A549 (cell line): ENCODE data around the gene CDK16.

Source experiments
- CBX2 ChIP-seq: fragments of 200-600 bp; sonication (generic); IDR thresholded peaks from 2 replicates; pipeline ENCODE4 v1.6.1; 2016; ENCODE audit warnings: low read depth, mild to moderate bottlenecking, borderline replicate concordance
- CEBPB ChIP-seq, 2 experiments: fragments of >200 bp in 1 of 2; sonication (Bioruptor Twin) in 1 of 2; formaldehyde crosslinking in 1 of 2; IDR thresholded peaks; 2 replicates each; pipeline ENCODE4 v1.6.1; 2012 to 2016
- ESRRA ChIP-seq: fragments of 150-350 bp; IDR thresholded peaks from 2 replicates; pipeline ENCODE4 v1.6.1; 2014; ENCODE audit warnings: mild to moderate bottlenecking, low read length, borderline replicate concordance
- JUN ChIP-seq, 2 experiments: fragments of >200 bp; sonication (Bioruptor Twin); formaldehyde crosslinking; IDR thresholded peaks; 2 replicates in 1 of 2; 3 replicates in 1 of 2; pipeline ENCODE4 v1.6.1; 2016 to 2017
- POLR2AphosphoS2 ChIP-seq: conservative IDR thresholded peaks from 2 replicates; pipeline ENCODE4 v1.6.1; 2012; ENCODE audit warnings: low read length, improper control_type of control experiment, inconsistent platforms
- RFX5 ChIP-seq: fragments of 450-650 bp; IDR thresholded peaks from 2 replicates; pipeline ENCODE4 v1.7.1; 2014; ENCODE audit warnings: antibody characterized with exemption, mild to moderate bottlenecking, moderate library complexity
- TF ChIP-seq, protein P1 (sequence below): fragments of 200-600 bp; sonication (generic); IDR thresholded peaks from 2 replicates; pipeline ENCODE4 v1.6.1; 2016; ENCODE audit warnings: antibody characterized with exemption, mild to moderate bottlenecking, moderate library complexity
- TF ChIP-seq, protein P2 (sequence below): fragments of >200 bp; sonication (Bioruptor Twin); formaldehyde crosslinking; IDR thresholded peaks from 3 replicates; pipeline ENCODE4 v1.5.1; 2016

DNA sequence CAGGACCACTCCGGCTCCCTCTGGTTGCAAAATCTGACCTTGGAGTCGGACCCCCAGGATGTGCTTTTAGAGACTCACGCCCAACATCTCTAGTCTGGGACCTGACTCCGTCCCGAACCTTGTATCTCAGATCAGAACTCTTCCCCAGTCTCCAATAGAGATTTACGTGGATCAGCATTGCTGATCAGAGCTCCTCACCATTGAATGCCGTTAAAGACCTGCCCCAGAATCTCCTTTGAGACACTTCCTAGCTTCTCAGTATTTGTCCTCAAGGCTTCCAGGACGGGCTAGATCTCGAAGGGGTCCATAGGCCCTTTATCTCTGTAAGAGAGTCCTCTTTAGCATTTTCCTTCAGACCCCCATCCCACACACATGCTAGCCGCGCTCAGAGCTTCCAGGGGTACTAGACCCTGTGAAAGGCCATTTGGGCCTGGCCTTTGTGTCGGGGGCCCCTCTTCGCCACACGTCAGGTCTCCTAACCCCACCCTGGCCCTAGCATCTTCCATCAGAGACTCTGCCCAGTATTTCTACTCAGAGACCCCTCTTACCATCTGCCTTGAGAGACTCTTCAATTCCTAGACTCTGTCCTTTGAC, 24.2 kb upstream of the CDK16 start:
- TF ChIP-seq RFX5 (no peak), JUN (IDR thresholded peaks at IDR 0.05) (no peak), CBX2 (no peak), POLR2AphosphoS2 (no peak), CEBPB (IDR thresholded peaks at IDR 0.05) (no peak), ESRRA (no peak)
- TF ChIP-seq, protein P1, sequence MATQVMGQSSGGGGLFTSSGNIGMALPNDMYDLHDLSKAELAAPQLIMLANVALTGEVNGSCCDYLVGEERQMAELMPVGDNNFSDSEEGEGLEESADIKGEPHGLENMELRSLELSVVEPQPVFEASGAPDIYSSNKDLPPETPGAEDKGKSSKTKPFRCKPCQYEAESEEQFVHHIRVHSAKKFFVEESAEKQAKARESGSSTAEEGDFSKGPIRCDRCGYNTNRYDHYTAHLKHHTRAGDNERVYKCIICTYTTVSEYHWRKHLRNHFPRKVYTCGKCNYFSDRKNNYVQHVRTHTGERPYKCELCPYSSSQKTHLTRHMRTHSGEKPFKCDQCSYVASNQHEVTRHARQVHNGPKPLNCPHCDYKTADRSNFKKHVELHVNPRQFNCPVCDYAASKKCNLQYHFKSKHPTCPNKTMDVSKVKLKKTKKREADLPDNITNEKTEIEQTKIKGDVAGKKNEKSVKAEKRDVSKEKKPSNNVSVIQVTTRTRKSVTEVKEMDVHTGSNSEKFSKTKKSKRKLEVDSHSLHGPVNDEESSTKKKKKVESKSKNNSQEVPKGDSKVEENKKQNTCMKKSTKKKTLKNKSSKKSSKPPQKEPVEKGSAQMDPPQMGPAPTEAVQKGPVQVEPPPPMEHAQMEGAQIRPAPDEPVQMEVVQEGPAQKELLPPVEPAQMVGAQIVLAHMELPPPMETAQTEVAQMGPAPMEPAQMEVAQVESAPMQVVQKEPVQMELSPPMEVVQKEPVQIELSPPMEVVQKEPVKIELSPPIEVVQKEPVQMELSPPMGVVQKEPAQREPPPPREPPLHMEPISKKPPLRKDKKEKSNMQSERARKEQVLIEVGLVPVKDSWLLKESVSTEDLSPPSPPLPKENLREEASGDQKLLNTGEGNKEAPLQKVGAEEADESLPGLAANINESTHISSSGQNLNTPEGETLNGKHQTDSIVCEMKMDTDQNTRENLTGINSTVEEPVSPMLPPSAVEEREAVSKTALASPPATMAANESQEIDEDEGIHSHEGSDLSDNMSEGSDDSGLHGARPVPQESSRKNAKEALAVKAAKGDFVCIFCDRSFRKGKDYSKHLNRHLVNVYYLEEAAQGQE: no peak
- TF ChIP-seq, protein P2, sequence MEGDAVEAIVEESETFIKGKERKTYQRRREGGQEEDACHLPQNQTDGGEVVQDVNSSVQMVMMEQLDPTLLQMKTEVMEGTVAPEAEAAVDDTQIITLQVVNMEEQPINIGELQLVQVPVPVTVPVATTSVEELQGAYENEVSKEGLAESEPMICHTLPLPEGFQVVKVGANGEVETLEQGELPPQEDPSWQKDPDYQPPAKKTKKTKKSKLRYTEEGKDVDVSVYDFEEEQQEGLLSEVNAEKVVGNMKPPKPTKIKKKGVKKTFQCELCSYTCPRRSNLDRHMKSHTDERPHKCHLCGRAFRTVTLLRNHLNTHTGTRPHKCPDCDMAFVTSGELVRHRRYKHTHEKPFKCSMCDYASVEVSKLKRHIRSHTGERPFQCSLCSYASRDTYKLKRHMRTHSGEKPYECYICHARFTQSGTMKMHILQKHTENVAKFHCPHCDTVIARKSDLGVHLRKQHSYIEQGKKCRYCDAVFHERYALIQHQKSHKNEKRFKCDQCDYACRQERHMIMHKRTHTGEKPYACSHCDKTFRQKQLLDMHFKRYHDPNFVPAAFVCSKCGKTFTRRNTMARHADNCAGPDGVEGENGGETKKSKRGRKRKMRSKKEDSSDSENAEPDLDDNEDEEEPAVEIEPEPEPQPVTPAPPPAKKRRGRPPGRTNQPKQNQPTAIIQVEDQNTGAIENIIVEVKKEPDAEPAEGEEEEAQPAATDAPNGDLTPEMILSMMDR: no peak
